ENCODE results near the gene SPATA46. TPM values are rescaled to one million over a fixed set of nuclear protein-coding genes. Genes with fewer than 3 reads are reported as not detected.
A peak's percentile ranks its signal among the peaks of the same experiment; 100 is the strongest.

The SPATA46 gene, protein sequence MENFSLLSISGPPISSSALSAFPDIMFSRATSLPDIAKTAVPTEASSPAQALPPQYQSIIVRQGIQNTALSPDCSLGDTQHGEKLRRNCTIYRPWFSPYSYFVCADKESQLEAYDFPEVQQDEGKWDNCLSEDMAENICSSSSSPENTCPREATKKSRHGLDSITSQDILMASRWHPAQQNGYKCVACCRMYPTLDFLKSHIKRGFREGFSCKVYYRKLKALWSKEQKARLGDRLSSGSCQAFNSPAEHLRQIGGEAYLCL
- total RNA-seq = not detected
- total RNA-seq (2013) = 0.09 TPM

DNA sequence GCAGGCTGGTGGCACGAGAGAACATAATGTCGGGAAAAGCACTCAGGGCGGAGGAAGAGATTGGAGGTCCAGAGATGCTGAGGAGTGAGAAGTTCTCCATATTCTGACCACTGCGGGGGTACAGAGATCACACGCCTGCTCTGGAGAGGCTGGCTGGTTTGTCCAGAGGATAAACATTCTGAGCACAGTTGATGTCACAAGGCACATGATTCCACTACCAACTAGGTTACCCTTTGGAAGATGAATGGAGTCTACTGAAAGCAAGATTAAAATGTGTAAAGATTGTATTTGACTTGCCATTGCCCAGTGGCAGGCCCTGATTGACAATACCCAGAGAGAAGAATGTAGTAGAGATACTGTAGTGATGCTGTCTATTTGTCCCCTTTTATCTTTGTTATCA is at the start of gene SPATA46:
Gene SPATA46, minus strand, starts transcription at position 164 of the 400 bp plus-strand sequence. Its CDS starts 64 bp downstream, at position 100.
- TF ChIP-seq, protein P1, sequence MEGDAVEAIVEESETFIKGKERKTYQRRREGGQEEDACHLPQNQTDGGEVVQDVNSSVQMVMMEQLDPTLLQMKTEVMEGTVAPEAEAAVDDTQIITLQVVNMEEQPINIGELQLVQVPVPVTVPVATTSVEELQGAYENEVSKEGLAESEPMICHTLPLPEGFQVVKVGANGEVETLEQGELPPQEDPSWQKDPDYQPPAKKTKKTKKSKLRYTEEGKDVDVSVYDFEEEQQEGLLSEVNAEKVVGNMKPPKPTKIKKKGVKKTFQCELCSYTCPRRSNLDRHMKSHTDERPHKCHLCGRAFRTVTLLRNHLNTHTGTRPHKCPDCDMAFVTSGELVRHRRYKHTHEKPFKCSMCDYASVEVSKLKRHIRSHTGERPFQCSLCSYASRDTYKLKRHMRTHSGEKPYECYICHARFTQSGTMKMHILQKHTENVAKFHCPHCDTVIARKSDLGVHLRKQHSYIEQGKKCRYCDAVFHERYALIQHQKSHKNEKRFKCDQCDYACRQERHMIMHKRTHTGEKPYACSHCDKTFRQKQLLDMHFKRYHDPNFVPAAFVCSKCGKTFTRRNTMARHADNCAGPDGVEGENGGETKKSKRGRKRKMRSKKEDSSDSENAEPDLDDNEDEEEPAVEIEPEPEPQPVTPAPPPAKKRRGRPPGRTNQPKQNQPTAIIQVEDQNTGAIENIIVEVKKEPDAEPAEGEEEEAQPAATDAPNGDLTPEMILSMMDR (IDR thresholded peaks at IDR 0.05) = no peak
- Mint-ChIP-seq H3K27ac (no peak within 1 kb of the TSS), H3K4me1 (peaks cover 16 to 17% of the 10 kb centered on the region in 2 donors), H3K27me3 (ENCODE audit: low read depth in 2 of 2) (no peaks in the 10 kb centered on the region), H3K4me3 (no peak within 1 kb of the TSS), H3K36me3 (no peaks in the 10 kb centered on the region), H3K9me3 (no peaks in the 10 kb centered on the region)
- intact Hi-C loops (cut with micrococcal nuclease) = no loop called here
- no peaks in the 10 kb centered on the region for H3K27me3 ChIP-seq (ENCODE audit: control insufficient read depth, insufficient read depth, low read length)
- no peak for ATAC-seq
- no peak within 1 kb of the TSS for H3K27ac ChIP-seq (ENCODE audit: low read length)
- WGBS (ENCODE audit: insufficient coverage) = 91% methylated on average over 5 of the region's 5 CpGs
- H3K9me3 ChIP-seq (ENCODE audit: control insufficient read depth, insufficient read depth, low read length) = no peaks in the 10 kb centered on the region
- no peak for DNase-seq
- H3K36me3 ChIP-seq (ENCODE audit: control insufficient read depth, insufficient read depth, low read length) = no peaks in the 10 kb centered on the region
- peaks cover 13% of the 10 kb centered on the region for H3K4me1 ChIP-seq (ENCODE audit: control insufficient read depth, insufficient read depth, low read length)
- H3K4me3 ChIP-seq (ENCODE audit: low read length) = no peak within 1 kb of the TSS

DNA sequence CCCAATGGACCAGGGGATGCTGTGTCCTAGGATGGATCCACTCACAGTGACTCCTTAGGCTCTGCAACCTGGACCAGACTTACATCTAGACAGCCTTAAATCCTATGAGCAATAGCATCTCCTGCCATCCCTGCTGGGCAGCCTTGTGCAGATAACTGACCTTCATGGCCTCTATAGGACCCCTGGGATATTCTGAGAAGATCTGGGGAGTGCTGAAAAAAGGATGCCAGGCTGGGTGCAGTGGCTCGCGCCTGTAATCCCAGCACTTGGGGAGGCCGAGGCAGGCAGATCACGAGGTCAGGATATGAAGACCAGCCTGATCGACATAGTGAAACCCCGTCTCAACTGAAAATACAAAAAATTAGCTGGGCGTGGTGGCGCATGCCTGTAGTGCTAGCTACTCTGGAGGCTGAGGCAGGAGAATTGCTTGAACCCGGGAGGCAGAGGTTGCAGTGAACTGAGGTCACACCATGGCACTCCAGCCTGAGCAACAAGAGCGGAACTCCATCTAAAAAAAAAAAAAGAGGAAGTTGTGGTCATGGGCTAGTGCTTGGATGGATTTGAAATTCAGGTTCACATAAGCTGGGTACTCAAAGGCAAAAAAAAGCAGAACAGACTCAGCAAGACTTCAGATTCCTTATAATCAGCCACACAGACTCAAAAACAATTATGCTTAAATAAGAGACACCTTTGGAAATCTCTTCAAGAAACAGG is 46.2 kb upstream of the SPATA46 start:
- Mint-ChIP-seq H3K27ac (peak overlapping the region; percentile 88 to 91), H3K27me3 (ENCODE audit: low read depth in 2 of 2) (no peaks in the 10 kb centered on the region), H3K4me3 (no peak overlapping the region), H3K9me3 (no peaks in the 10 kb centered on the region), H3K4me1 (peaks cover 39 to 46% of the 10 kb centered on the region in 2 donors), H3K36me3 (no peaks in the 10 kb centered on the region)
- Histone ChIP-seq H3K4me1 (ENCODE audit: control insufficient read depth, insufficient read depth, low read length) (peaks cover 29% of the 10 kb centered on the region), H3K9me3 (ENCODE audit: control insufficient read depth, insufficient read depth, low read length) (no peaks in the 10 kb centered on the region), H3K27me3 (ENCODE audit: control insufficient read depth, insufficient read depth, low read length) (no peaks in the 10 kb centered on the region), H3K36me3 (ENCODE audit: control insufficient read depth, insufficient read depth, low read length) (no peaks in the 10 kb centered on the region), H3K27ac (ENCODE audit: low read length) (peak overlapping the region; percentile 68), H3K4me3 (ENCODE audit: low read length) (no peak overlapping the region)
- ATAC-seq (no peak), DNase-seq (no peak)
- WGBS (ENCODE audit: insufficient coverage) = 72% methylated on average over 10 of the region's 10 CpGs
- TF ChIP-seq, protein P1 (IDR thresholded peaks at IDR 0.05) = no peak
- intact Hi-C loops (cut with micrococcal nuclease) = no loop called here

DNA sequence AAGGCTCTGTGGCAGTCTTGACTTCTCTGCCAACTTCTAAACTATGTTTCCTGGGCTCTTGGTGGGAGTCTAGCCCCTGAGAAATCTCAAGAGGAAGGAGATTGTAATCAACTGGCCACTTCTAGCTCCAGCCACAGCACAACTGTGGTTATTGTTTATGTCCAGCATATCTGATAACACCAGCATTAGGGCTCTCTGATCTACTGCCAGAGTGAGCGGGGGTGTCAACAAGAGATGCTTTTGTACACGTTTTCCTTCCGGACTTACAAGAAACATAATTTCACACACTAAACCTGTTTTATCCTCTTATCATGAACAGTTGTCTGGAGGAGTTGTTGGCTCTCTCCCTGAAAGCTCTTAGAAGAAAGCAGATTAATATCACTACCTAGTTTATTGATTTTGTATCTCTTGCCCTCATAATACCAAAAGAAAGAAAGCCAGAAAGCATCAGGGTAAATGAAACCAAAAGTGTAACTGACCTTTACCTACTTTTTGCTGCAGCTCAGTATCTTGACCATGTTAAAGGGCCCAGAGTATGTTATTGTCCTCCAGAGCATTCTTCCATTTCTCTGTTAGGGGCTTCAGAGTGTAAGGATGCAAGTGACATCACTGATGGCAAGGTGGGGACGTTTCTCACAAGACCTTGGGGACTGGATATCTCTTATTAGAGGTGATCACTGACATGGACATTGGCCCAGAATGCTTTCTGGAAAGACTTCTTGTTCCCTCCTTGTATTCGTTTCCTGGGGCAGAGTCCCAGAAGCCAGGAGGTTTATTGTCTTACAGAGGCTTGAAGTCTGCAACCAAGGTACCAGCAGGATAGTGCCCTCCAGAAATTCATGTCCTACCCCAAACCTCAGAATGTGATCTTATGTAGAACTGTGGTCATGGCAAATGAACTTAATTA is 44.9 kb upstream of the SPATA46 start:
- TF ChIP-seq, protein P1 (IDR thresholded peaks at IDR 0.05) = no peak
- H3K27ac ChIP-seq (ENCODE audit: low read length) = peak overlapping the region; percentile 68
- Mint-ChIP-seq H3K36me3 (no peaks in the 10 kb centered on the region), H3K4me3 (peak overlapping the region; percentile 75), H3K27ac (peak overlapping the region; percentile 88 to 91), H3K27me3 (ENCODE audit: low read depth in 2 of 2) (no peaks in the 10 kb centered on the region), H3K9me3 (no peaks in the 10 kb centered on the region), H3K4me1 (peaks cover 50 to 59% of the 10 kb centered on the region in 2 donors)
- peaks cover 29% of the 10 kb centered on the region for H3K4me1 ChIP-seq (ENCODE audit: control insufficient read depth, insufficient read depth, low read length)
- WGBS (ENCODE audit: insufficient coverage) = 48% methylated on average over 2 of the region's 5 CpGs
- DNase-seq (no peak), ATAC-seq (peak; percentile 33 to 57 (median 47))
- H3K4me3 ChIP-seq (ENCODE audit: low read length) = no peak overlapping the region
- intact Hi-C loops (cut with micrococcal nuclease) = loop anchor here (1.0 to 2.0 kb wide), 2 partner anchors 9 to 15 kb away; partner anchors contain the start of gene SH2D1B
- H3K27me3 ChIP-seq (ENCODE audit: control insufficient read depth, insufficient read depth, low read length) = no peaks in the 10 kb centered on the region
- no peaks in the 10 kb centered on the region for H3K9me3 ChIP-seq (ENCODE audit: control insufficient read depth, insufficient read depth, low read length)
- H3K36me3 ChIP-seq (ENCODE audit: control insufficient read depth, insufficient read depth, low read length) = no peaks in the 10 kb centered on the region
